Body of pancreas (tissue), 4 donors: ENCODE results near the gene CAMK1G.

Experiments
- POLR2A ChIP-seq, 3 donors: fragments of 450-650 bp; IDR thresholded peaks; one replicate each; pipeline ENCODE4 v1.6.1; 2016; ENCODE audit warnings: antibody characterized with exemption in 3 of 3, mild to moderate bottlenecking in 2 of 3
- TF ChIP-seq, protein P1 (sequence below), 7 experiments: fragments of 450-650 bp in 4 of 7; fragments of 200-600 bp in 3 of 7; sonication (generic) in 3 of 7; IDR thresholded peaks; one replicate each; pipeline ENCODE4 v1.5.1; 2016 to 2019; ENCODE audit warnings: antibody characterized with exemption in 7 of 7

DNA sequence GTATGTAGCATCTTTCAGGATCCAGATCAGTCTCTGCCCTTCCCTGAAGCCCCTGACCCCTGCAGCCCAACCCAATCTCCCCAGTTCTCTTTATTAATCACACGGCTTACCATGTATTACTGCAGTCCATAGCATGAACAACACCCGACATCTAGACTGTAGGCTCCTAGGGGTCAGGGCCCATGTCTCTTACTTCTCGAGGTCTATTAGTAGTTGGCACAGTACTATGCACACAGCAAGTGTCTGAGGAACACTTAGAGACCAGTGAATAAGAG is 27.1 kb downstream of the CAMK1G start:
- TF ChIP-seq, protein P1, sequence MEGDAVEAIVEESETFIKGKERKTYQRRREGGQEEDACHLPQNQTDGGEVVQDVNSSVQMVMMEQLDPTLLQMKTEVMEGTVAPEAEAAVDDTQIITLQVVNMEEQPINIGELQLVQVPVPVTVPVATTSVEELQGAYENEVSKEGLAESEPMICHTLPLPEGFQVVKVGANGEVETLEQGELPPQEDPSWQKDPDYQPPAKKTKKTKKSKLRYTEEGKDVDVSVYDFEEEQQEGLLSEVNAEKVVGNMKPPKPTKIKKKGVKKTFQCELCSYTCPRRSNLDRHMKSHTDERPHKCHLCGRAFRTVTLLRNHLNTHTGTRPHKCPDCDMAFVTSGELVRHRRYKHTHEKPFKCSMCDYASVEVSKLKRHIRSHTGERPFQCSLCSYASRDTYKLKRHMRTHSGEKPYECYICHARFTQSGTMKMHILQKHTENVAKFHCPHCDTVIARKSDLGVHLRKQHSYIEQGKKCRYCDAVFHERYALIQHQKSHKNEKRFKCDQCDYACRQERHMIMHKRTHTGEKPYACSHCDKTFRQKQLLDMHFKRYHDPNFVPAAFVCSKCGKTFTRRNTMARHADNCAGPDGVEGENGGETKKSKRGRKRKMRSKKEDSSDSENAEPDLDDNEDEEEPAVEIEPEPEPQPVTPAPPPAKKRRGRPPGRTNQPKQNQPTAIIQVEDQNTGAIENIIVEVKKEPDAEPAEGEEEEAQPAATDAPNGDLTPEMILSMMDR (IDR thresholded peaks at IDR 0.05): no peak
- no peak for TF ChIP-seq POLR2A (IDR thresholded peaks at IDR 0.05)
